Activated naive CD4-positive, alpha-beta T cell treated with anti-CD3 and anti-CD28 coated beads, Interleukin-2, amount 10 ng/mL, durations not matched to agents 7 days and 5 days (primary cell): ENCODE data around the gene LGR6.
A peak's percentile ranks its signal among the peaks of the same experiment; 100 is the strongest.
"Not testable (repeated sequence)": the region's sequence is repeated elsewhere in the genome, so short reads cannot be mapped to it uniquely, and the experiment has no call there.

ENCODE experiments used
- CTCF ChIA-PET: fragments of 350-600 bp; sonication (Branson Sonifier 250); formaldehyde crosslinking; loops from one replicate; lab custom pipeline; 2021; ENCODE audit warnings: antibody characterized with exemption; lab: Charles Lee
- DNase-seq: peaks from one replicate; pipeline ENCODE4 v3.0.0-alpha.2; 2020
- H3K27ac Mint-ChIP-seq: one replicate; pipeline ENCODE4 v1.8.0; 2021; ENCODE audit warnings: mild to moderate bottlenecking, moderate library complexity, mixed read lengths
- H3K27me3 Mint-ChIP-seq: one replicate; pipeline ENCODE4 v1.8.0; 2021; ENCODE audit warnings: mild to moderate bottlenecking, mixed read lengths
- H3K36me3 Mint-ChIP-seq: one replicate; pipeline ENCODE4 v1.8.0; 2021; ENCODE audit warnings: mixed read lengths
- H3K4me1 Mint-ChIP-seq: one replicate; pipeline ENCODE4 v1.8.0; 2021; ENCODE audit warnings: mixed read lengths
- H3K4me3 Mint-ChIP-seq: one replicate; pipeline ENCODE4 v1.8.0; 2021; ENCODE audit warnings: mild to moderate bottlenecking, moderate library complexity, mixed read lengths
- H3K9me3 Mint-ChIP-seq: one replicate; pipeline ENCODE4 v1.8.0; 2021; ENCODE audit warnings: mixed read lengths

The LGR6 gene

GRCh38 chr1:202261209-202261958 is 67.8 kb downstream of the LGR6 start:
- DNase-seq, H3K4me1 Mint-ChIP-seq, H3K36me3 Mint-ChIP-seq, H3K4me3 Mint-ChIP-seq, CTCF ChIA-PET, H3K27ac Mint-ChIP-seq, H3K9me3 Mint-ChIP-seq: not testable (repeated sequence)
- H3K27me3 Mint-ChIP-seq = peaks cover 51% of the 10 kb centered on the region

- Mint-ChIP-seq H3K27ac (no peak overlapping the region), H3K36me3 (no peaks in the 10 kb centered on the region), H3K9me3 (no peaks in the 10 kb centered on the region), H3K4me3 (no peak overlapping the region), H3K4me1 (no peaks in the 10 kb centered on the region), H3K27me3 (peaks cover 69% of the 10 kb centered on the region)
- DNase-seq = no peak
- CTCF ChIA-PET = no interaction called here
Measured at GRCh38 chr1:202263628-202264027, 70.0 kb downstream of the LGR6 start.

GRCh38 chr1:202264300-202264699 is 70.7 kb downstream of the LGR6 start:
- H3K27ac Mint-ChIP-seq = no peak overlapping the region
- H3K36me3 Mint-ChIP-seq = no peaks in the 10 kb centered on the region
- no peak for DNase-seq
- CTCF ChIA-PET = no interaction called here
- peaks cover 74% of the 10 kb centered on the region for H3K27me3 Mint-ChIP-seq
- no peak overlapping the region for H3K4me3 Mint-ChIP-seq
- H3K9me3 Mint-ChIP-seq = no peaks in the 10 kb centered on the region
- H3K4me1 Mint-ChIP-seq = no peaks in the 10 kb centered on the region

- H3K36me3 Mint-ChIP-seq = no peaks in the 10 kb centered on the region
Measured at GRCh38 chr1:202264726-202265125, 71.1 kb downstream of the LGR6 start.

DNA sequence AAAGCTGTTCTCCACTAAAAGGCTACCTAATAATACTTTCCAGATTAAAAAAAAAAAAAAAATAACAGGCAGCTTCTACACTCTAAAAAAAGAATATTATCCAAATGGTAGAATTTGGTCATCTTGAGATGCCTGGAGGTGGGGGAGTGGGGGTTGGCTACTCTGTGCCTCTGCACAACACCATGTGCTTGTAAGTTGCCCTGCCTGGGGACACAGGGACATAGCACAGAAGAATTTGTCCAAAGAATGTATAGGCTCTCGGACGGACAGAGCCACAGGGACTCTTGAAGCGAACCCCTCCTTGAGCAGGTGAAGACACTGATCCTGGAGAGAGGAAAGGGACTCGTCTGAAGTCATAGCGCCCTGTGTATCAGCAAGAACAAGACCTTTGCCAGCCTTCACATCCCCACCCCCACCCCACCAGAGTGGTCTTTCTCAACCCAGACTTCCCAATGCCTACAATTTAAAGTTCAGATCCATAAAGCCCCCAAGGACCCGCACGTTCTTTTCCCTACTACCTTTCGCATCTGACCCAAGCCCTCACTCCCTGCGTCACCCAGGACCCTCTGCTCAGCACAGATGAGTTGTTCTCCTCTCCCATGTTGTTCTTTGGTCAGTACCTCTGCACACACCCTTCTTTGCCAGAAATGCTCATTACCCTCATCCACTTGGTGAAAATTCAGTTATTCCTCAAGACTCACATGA is 72.6 kb downstream of the LGR6 start:
- CTCF ChIA-PET = no interaction called here
- H3K36me3 Mint-ChIP-seq = no peaks in the 10 kb centered on the region

More at GRCh38 chr1:202264726-202265125, 71.1 kb downstream of the LGR6 start:
- Mint-ChIP-seq H3K4me3 (no peak overlapping the region), H3K4me1 (no peaks in the 10 kb centered on the region), H3K27ac (no peak overlapping the region), H3K9me3 (no peaks in the 10 kb centered on the region), H3K27me3 (peaks cover 74% of the 10 kb centered on the region)
- DNase-seq = no peak
- CTCF ChIA-PET = no interaction called here

GRCh38 chr1:202268032-202268431 is 74.4 kb downstream of the LGR6 start:
- H3K36me3 Mint-ChIP-seq = no peaks in the 10 kb centered on the region
- H3K4me3 Mint-ChIP-seq = no peak overlapping the region
- peaks cover 77% of the 10 kb centered on the region for H3K27me3 Mint-ChIP-seq
- DNase-seq = no peak
- no peak overlapping the region for H3K27ac Mint-ChIP-seq
- CTCF ChIA-PET = interaction anchor here (1.6 to 2.1 kb wide), 2 partner anchors 46 to 75 kb away, joined by 4 to 6 read pairs; partner anchors contain the start of gene LGR6
- no peaks in the 10 kb centered on the region for H3K4me1 Mint-ChIP-seq
- no peaks in the 10 kb centered on the region for H3K9me3 Mint-ChIP-seq

More for the DNA sequence above, 72.6 kb downstream of the LGR6 start:
- H3K27ac Mint-ChIP-seq = no peak overlapping the region
- DNase-seq = no peak
- H3K4me1 Mint-ChIP-seq = no peaks in the 10 kb centered on the region
- no peak overlapping the region for H3K4me3 Mint-ChIP-seq
- no peaks in the 10 kb centered on the region for H3K9me3 Mint-ChIP-seq
- peaks cover 73% of the 10 kb centered on the region for H3K27me3 Mint-ChIP-seq

DNA sequence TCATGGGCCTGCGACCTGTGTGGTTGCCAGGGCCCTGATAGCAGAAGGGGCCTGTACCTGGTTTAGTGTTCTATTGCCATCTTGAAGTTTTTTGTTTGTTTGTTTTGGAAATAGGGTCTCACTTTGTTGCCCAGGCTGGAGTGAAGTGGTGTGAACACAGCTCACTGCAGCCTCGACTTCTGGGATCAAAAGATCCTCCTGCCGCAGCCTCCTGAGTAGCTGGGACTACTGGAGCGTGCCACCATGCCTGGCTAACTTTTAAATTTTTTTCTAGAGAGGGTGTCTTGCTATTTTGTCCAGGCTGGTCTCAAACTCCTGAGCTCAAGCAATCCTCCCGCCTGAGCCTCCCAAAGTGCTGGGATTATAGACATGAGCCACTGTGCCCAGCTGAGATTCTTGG is 75.2 kb downstream of the LGR6 start:
- Mint-ChIP-seq H3K4me3 (no peak overlapping the region), H3K27me3 (peaks cover 69% of the 10 kb centered on the region), H3K36me3 (no peaks in the 10 kb centered on the region), H3K4me1 (no peaks in the 10 kb centered on the region), H3K9me3 (no peaks in the 10 kb centered on the region), H3K27ac (no peak overlapping the region)
- CTCF ChIA-PET = interaction anchor here (1.6 to 2.1 kb wide), 2 partner anchors 45 to 76 kb away, joined by 4 to 6 read pairs; partner anchors contain the start of gene LGR6
- no peak for DNase-seq

GRCh38 chr1:202270871-202271326 is 77.3 kb downstream of the LGR6 start:
- no peak for DNase-seq
- no peaks in the 10 kb centered on the region for H3K9me3 Mint-ChIP-seq

DNA sequence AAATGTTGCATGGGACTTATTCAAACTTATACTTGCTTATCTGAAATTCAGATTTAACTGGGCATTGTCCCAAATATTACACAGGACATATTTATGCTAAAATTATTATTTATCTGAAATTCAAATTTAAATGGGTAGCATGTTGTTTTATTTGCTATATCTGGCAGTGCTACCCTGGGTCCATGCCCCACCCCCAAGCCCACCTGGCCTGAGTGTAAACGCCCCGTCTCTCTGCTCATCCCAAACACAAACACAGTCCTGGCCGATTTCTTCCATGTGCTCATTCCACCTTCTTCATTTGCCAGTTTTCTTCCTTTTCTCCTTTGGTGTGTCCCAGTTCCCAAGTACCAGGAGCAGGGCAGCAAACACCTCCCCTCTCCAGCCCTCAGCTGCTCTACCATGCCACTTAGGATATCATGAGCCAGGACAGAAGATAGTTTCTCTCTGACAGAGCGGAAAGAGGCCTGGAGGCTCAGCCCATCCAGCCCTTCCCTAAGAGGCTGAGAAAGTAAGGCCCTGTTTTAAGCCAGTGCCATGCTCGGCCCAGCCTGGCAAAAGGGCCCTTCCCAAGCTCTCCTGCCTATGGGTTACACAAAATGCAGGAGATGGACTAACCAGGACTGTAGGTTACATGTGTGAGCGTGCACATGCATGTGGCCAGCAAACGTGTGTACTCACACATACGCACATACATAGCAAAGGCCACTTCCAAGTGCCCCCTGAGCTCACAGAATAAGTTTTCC is 78.7 kb downstream of the LGR6 start:
- H3K36me3 Mint-ChIP-seq = no peaks in the 10 kb centered on the region
- no peaks in the 10 kb centered on the region for H3K4me1 Mint-ChIP-seq
- no peak overlapping the region for H3K27ac Mint-ChIP-seq
- CTCF ChIA-PET = interaction anchor here (1.1 to 5.2 kb wide), 4 partner anchors 44 to 118 kb away, joined by 3 to 93 read pairs (median 5); partner anchors contain the start of genes LGR6 and PTPN7
- no peak overlapping the region for H3K4me3 Mint-ChIP-seq
- no peak for DNase-seq
- H3K9me3 Mint-ChIP-seq = no peaks in the 10 kb centered on the region
- peaks cover 40% of the 10 kb centered on the region for H3K27me3 Mint-ChIP-seq

More at GRCh38 chr1:202270871-202271326, 77.3 kb downstream of the LGR6 start:
- Mint-ChIP-seq H3K27ac (no peak overlapping the region), H3K27me3 (peaks cover 52% of the 10 kb centered on the region), H3K4me1 (no peaks in the 10 kb centered on the region), H3K36me3 (no peaks in the 10 kb centered on the region), H3K4me3 (no peak overlapping the region)
- CTCF ChIA-PET = interaction anchor here (0.7 to 1.1 kb wide), 2 partner anchors 78 to 116 kb away, joined by 3 read pairs; partner anchors contain the start of gene LGR6

DNA sequence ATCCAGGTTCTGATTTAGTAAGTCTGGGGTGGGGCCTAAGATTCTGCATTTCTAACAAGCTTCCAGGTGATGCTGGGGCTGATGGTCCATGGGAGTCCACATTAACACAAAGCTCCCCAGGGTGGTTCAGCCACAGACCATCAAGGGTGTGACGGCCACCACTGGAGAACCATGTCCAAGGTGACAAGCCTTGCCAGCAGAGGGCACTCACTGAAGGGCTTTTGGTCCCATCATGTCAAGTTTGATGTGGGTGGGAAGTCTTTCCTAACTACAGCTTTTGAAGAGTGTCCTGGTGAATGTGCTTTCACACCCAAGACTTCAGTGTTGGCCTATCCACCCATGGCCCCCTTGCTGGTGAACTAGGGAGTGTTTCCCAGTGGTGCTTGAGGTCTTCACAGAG is 81.0 kb downstream of the LGR6 start:
- Mint-ChIP-seq H3K36me3 (no peaks in the 10 kb centered on the region), H3K9me3 (no peaks in the 10 kb centered on the region), H3K4me1 (no peaks in the 10 kb centered on the region), H3K27me3 (peaks cover 34% of the 10 kb centered on the region), H3K27ac (no peak overlapping the region), H3K4me3 (no peak overlapping the region)
- CTCF ChIA-PET = interaction anchor here (0.6 to 5.2 kb wide), 21 partner anchors 8 to 445 kb away, joined by 3 to 93 read pairs (median 4); partner anchors contain the start of genes LGR6 and PTPN7
- DNase-seq = peak; percentile 66

DNA sequence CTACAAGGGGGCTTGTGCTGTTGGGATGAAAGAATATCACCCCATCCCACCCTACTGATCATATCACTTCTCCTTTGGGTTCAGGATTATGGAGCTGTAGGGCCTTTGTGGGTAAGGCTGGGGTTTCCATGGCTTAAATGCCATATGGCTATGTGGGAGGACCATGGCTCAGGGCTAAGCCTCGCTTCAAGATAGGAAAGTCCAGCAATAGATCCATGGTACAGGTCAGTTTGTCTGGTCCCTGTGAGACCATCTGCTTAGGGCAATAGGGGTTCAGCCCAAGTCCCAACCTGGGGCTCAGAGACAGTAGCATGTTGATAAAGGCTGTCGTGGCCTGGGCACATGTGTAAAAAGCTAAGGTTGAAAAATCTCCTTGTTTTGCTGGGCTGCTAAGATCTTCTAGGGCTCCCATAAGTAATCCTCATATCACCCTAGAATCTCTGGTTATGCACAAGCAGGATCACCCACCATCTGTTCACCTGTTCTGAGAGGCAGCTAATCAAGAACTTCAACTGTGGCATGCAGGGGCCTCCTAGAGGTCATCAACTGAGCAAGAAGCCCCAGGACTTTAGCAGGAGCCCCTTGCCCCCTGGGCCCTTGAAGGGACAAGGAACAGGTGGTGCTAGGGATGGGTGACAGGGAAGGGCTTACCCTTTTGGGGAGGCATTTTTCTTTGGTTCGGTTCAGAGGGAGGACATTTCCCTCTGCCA is 81.6 kb downstream of the LGR6 start:
- CTCF ChIA-PET = interaction anchor here (0.8 to 5.2 kb wide), 11 partner anchors 9 to 86 kb away, joined by 3 to 93 read pairs (median 4); partner anchors contain the start of gene LGR6
- no peak for DNase-seq
- Mint-ChIP-seq H3K9me3 (no peaks in the 10 kb centered on the region), H3K4me1 (no peaks in the 10 kb centered on the region), H3K36me3 (no peaks in the 10 kb centered on the region), H3K4me3 (no peak overlapping the region), H3K27me3 (peaks cover 36% of the 10 kb centered on the region), H3K27ac (no peak overlapping the region)

GRCh38 chr1:202276081-202276715 is 82.6 kb downstream of the LGR6 start:
- Mint-ChIP-seq H3K27ac (no peak overlapping the region), H3K36me3 (no peaks in the 10 kb centered on the region), H3K27me3 (peaks cover 37% of the 10 kb centered on the region), H3K4me1 (no peaks in the 10 kb centered on the region), H3K9me3 (no peaks in the 10 kb centered on the region), H3K4me3 (no peak overlapping the region)
- no peak for DNase-seq
- CTCF ChIA-PET = interaction anchor here (1.0 to 5.2 kb wide), 3 partner anchors 27 to 86 kb away, joined by 3 to 93 read pairs (median 4); no protein-coding TSS in a partner anchor

DNA sequence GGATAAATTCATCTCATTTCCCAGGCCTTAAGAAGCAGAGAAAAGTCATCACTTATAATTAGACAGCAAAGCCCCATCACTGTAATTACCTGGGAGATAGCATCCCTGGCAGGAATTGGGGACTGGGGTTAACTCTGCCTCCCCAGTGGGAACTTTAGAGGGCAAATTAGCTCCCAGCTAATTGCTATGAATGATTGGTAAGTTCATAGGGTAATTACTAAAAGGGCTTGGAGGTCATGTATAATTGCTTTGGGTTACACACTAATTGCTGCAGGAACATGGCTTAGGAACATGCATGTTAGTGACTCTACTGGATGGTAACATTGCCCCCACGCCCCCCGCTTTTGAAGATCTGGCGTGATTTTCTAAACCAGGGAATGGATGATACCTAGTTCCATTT is 83.3 kb downstream of the LGR6 start:
- CTCF ChIA-PET = interaction anchor here (1.0 to 5.2 kb wide), 3 partner anchors 26 to 87 kb away, joined by 3 to 93 read pairs (median 4); no protein-coding TSS in a partner anchor
- Mint-ChIP-seq H3K27ac (no peak overlapping the region), H3K9me3 (no peaks in the 10 kb centered on the region), H3K36me3 (no peaks in the 10 kb centered on the region), H3K27me3 (peaks cover 38% of the 10 kb centered on the region), H3K4me3 (no peak overlapping the region), H3K4me1 (no peaks in the 10 kb centered on the region)
- no peak for DNase-seq
